Adrenal gland (tissue), 12 donors: ENCODE results near the gene ELAVL2. TPM values are rescaled to one million over a fixed set of nuclear protein-coding genes. Genes with fewer than 3 reads are reported as not detected.

ENCODE experiments used
- DNase-seq, 7 donors: peaks; one replicate each; pipeline ENCODE4 v3.0.0-alpha.2; 2019 to 2020
- H3K27ac ChIP-seq, 5 donors: fragments of 200-600 bp; sonication (generic) in 4 of 5; 1 replicate in 3 of 5; 2 replicates in 2 of 5; pipeline versions ENCODE4 v1.5.1 to v1.8.0; 2016 to 2020; ENCODE audit warnings: mild to moderate bottlenecking in 1 of 5
- H3K27me3 ChIP-seq: fragments of 200-600 bp; 2 replicates; pipeline ENCODE4 v1.8.0; 2021
- H3K36me3 ChIP-seq, 2 donors: fragments of 200-600 bp; replicated peaks in 1 of 2; 1 replicate in 1 of 2; 2 replicates in 1 of 2; pipeline versions ENCODE4 v1.5.1 to v1.8.0; 2018 to 2022
- H3K4me1 ChIP-seq, 2 donors: fragments of 200-600 bp; replicated peaks in 1 of 2; 1 replicate in 1 of 2; 2 replicates in 1 of 2; pipeline versions ENCODE4 v1.5.1 to v1.8.0; 2018 to 2021
- H3K4me3 ChIP-seq, 4 donors: fragments of 200-600 bp; sonication (generic) in 3 of 4; one replicate each; pipeline ENCODE4 v1.5.1; 2016 to 2018
- H3K9me3 ChIP-seq, 3 donors: fragments of 200-600 bp; sonication (generic) in 1 of 3; replicated peaks in 1 of 3; 1 replicate in 2 of 3; 2 replicates in 1 of 3; pipeline versions ENCODE4 v1.5.1 to v1.8.0; 2016 to 2021
- POLR2A ChIP-seq, 2 donors: fragments of 450-650 bp; IDR thresholded peaks; one replicate each; pipeline ENCODE4 v1.6.1; 2017; ENCODE audit warnings: antibody characterized with exemption in 2 of 2, mild to moderate bottlenecking in 2 of 2, moderate library complexity in 1 of 2
- WGBS, 4 donors: extraction: QIAGEN DNeasy Blood & Tissue Kit in 2 of 4; methylation state at CpG; one replicate each; pipeline versions ENCODE4 v1.1.5 to v1.1.7; 2013 to 2017; 5-methylcytosine and 5-hydroxymethylcytosine counted together
- intact Hi-C, 2 donors: fragments of 100-400 bp; cut with DNase I; formaldehyde crosslinking; loops; one replicate each; pipeline versions ENCODE4 v1.14.1 to v1.15.0; 2022 to 2023
- polyA plus RNA-seq, 3 donors: library from polyadenylated mRNA; stranded (reverse); fragments of 200-250 nt in 2 of 3; fragments of 350-450 nt in 1 of 3; fragmentation: Illumina TruSeq in 1 of 3; extraction: RNeasy Lipid Tissue Mini Kit (QIAGEN cat#74804) in 1 of 3; gene quantifications; one replicate each; pipeline ENCODE4 v1.2.3, GENCODE V29; 2013 to 2014
- total RNA-seq, 9 donors: library from RNA; depleted of rRNA in 4 of 9; stranded (reverse); fragments of >200 nt in 4 of 9; fragments of 120-200 nt in 1 of 9; fragmentation: NEBNext Ultra II Directional in 1 of 9; extraction: Animal tissue kit (Norgen Biotek cat#: 25700) in 1 of 9; gene quantifications; one replicate each; pipeline versions ENCODE4 v1.1.0 to v1.2.4, GENCODE V29; 2013 to 2023
- TF ChIP-seq, protein P1 (sequence below), 6 experiments: fragments of 450-650 bp in 4 of 6; fragments of 200-600 bp in 2 of 6; sonication (generic) in 1 of 6; IDR thresholded peaks; 1 replicate in 5 of 6; 2 replicates in 1 of 6; pipeline versions ENCODE4 v1.5.1 to v1.8.0; 2016 to 2021; ENCODE audit warnings: antibody characterized with exemption in 6 of 6, mild to moderate bottlenecking in 2 of 6, moderate library complexity in 1 of 6
- donor health status: healthy with polysubstance abuse.
- donor health status: Bipolar disorder and iron deficiency.
- donor health status: DM: yes; HTN: yes; CAD: no.
- donor health status: DM: no; HTN: no; CAD: no.
- donor health status: DM: no; HTN: no; CAD: no.
- donor health status: DM: yes; HTN: yes; CAD: no.

ELAVL2 gene
- total and polyA plus RNA-seq, 12 donors, result 0.24 to 13.6 (median 0.94) TPM; not detected in 1

DNA sequence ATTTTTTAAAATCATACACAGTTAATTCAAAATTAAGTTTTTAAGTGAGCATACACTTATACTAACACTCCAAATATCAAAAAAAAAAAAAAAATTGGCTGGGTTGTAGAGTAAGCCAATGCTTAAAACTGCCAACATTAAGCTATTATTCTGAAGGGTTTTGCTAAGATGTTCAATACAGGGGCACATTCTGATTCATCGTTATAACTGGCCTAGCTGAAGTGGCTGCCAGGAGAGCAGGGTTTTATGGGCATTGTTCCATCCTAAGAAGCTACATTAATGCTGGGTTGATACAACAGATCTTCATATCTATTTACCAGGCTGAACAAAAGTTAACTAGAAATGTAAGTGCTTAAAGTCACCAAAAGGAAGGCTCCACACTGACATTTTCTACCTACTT lies 13.4 kb downstream of the ELAVL2 start:
- no peaks in the 10 kb centered on the region for H3K36me3 ChIP-seq
- 71 to 81% (median 75%) methylated on average over 1 of the region's 1 CpG for WGBS, 4 donors
- no peak overlapping the region for H3K27ac ChIP-seq
- DNase-seq, result no peak
- no peak overlapping the region for H3K4me3 ChIP-seq
- no peaks in the 10 kb centered on the region for H3K27me3 ChIP-seq
- no peaks in the 10 kb centered on the region for H3K9me3 ChIP-seq
- TF ChIP-seq, protein P1, sequence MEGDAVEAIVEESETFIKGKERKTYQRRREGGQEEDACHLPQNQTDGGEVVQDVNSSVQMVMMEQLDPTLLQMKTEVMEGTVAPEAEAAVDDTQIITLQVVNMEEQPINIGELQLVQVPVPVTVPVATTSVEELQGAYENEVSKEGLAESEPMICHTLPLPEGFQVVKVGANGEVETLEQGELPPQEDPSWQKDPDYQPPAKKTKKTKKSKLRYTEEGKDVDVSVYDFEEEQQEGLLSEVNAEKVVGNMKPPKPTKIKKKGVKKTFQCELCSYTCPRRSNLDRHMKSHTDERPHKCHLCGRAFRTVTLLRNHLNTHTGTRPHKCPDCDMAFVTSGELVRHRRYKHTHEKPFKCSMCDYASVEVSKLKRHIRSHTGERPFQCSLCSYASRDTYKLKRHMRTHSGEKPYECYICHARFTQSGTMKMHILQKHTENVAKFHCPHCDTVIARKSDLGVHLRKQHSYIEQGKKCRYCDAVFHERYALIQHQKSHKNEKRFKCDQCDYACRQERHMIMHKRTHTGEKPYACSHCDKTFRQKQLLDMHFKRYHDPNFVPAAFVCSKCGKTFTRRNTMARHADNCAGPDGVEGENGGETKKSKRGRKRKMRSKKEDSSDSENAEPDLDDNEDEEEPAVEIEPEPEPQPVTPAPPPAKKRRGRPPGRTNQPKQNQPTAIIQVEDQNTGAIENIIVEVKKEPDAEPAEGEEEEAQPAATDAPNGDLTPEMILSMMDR (IDR thresholded peaks at IDR 0.05), result no peak
- no peak for TF ChIP-seq POLR2A (IDR thresholded peaks at IDR 0.05)
- intact Hi-C loops, result no loop called here
- no peaks in the 10 kb centered on the region for H3K4me1 ChIP-seq

DNA sequence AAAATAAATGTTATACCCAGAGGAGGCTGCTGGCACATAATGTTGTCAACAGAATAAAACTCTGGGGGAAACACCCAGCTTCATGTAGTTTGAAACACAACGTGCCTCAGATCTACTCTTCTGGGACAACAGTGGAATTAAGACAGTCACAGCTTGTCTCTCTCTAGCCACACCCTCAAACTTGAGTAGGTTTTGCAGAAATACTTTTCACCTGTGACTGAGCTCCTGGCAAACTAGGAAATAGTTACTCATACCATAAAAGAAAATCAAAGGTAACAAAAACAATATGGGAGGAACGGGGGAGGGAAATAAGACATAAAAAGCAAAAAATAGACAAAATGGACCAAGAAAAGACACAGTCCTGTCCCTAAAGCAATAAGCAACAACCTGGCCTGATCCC lies 14.4 kb downstream of the ELAVL2 start:
- H3K4me1 ChIP-seq, result no peaks in the 10 kb centered on the region
- H3K27me3 ChIP-seq, result no peaks in the 10 kb centered on the region
- H3K9me3 ChIP-seq, result no peaks in the 10 kb centered on the region
- intact Hi-C loops, result no loop called here
- no peak overlapping the region for H3K4me3 ChIP-seq
- H3K36me3 ChIP-seq, result no peaks in the 10 kb centered on the region
- H3K27ac ChIP-seq, result no peak overlapping the region
- TF ChIP-seq, protein P1 (IDR thresholded peaks at IDR 0.05), result no peak
- TF ChIP-seq POLR2A (IDR thresholded peaks at IDR 0.05), result no peak
- WGBS, 4 donors, result 76 to 89% (median 81%) methylated on average over 2 of the region's 2 CpGs
- no peak for DNase-seq

DNA sequence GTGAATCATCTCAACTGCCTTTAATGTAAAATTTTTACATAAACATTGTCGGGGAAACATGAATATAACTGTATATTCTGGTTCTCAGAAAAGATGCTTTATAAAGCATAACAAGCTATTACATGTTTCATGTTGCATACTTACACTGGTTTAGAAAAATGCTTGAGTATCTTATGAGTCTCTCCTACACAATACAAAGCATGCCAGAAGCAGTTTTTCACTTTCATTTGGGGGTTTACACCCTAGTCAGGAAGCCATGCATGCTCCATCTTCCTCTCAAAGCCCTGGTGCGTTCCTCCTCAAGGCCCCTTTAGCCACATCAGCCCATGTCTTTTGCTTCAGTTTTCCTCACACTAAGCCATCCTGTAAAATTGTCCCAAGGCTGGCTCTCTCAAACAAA lies 22.8 kb downstream of the ELAVL2 start:
- 92 to 97% (median 95%) methylated on average over 2 of the region's 2 CpGs for WGBS, 4 donors
- no peaks in the 10 kb centered on the region for H3K36me3 ChIP-seq
- no peak overlapping the region for H3K4me3 ChIP-seq
- no peaks in the 10 kb centered on the region for H3K27me3 ChIP-seq
- no peak for DNase-seq
- H3K27ac ChIP-seq, result no peak overlapping the region
- intact Hi-C loops, result no loop called here
- no peaks in the 10 kb centered on the region for H3K9me3 ChIP-seq
- H3K4me1 ChIP-seq, result no peaks in the 10 kb centered on the region
- TF ChIP-seq, protein P1 (IDR thresholded peaks at IDR 0.05), result no peak
- no peak for TF ChIP-seq POLR2A (IDR thresholded peaks at IDR 0.05)

DNA sequence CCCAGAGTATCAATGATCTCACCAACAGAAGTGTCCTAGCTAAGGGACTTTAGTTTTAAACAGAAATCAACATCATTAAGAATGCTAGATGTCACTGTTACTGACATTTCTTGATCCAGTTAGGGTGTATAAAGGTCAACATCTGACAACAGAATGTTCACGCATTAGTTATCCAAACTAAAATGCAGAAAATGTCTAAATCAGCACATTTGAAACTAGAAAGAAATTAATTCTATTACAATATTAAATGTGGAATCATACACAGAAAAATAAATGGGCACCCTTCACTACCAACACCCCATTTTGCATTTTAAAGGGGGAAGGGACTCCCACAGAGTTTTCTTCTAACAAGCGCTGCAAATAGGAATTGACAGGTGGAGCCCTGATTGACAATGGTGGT lies 24.5 kb downstream of the ELAVL2 start:
- TF ChIP-seq, protein P1 (IDR thresholded peaks at IDR 0.05), result no peak
- no peak for TF ChIP-seq POLR2A (IDR thresholded peaks at IDR 0.05)
- Histone ChIP-seq H3K4me1 (no peaks in the 10 kb centered on the region), H3K27me3 (no peaks in the 10 kb centered on the region), H3K27ac (no peak overlapping the region), H3K4me3 (no peak overlapping the region), H3K36me3 (no peaks in the 10 kb centered on the region), H3K9me3 (no peaks in the 10 kb centered on the region)
- 90 to 95% (median 93%) methylated on average over 2 of the region's 2 CpGs for WGBS, 4 donors
- intact Hi-C loops, result no loop called here
- DNase-seq, result no peak
